ENCODE data around the gene TNRC6A.

TNRC6A gene

DNA sequence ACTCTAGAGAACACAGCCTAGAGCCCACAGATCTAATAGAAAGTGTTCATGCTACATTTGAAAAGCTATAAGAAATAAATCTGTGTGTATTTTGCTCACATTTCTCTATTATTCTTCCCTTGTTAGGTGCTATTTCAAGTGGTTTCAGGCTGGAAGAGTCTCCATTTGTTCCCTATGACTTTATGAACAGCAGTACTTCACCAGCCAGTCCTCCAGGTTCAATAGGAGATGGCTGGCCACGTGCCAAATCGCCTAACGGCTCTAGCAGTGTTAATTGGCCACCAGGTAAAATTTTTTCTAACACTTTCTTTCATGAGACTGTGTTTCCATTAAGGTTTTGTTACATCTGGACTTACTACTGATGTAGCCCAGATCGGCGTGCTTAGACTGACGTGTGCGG is 85.6 kb downstream of the TNRC6A start:
- Histone ChIP-seq H3K18ac (ENCODE audit: low read length) (no peak overlapping the region), H3K9me3 (ENCODE audit: insufficient read depth, low read depth, low read length) (no peaks in the 10 kb centered on the region), H3K79me1 (ENCODE audit: low read length) (no peaks in the 10 kb centered on the region), H3K4me3 (ENCODE audit: low read depth, low read length) (no peak overlapping the region), H2BK12ac (ENCODE audit: low read length) (no peak overlapping the region), H2BK120ac (ENCODE audit: insufficient read depth, low read length, poor library complexity) (no peak overlapping the region), H4K91ac (ENCODE audit: low read depth, low read length) (no peak overlapping the region), H2AFZ (ENCODE audit: insufficient read depth, low read length, poor library complexity) (no peak overlapping the region), H3K4me2 (ENCODE audit: low read length) (no peak overlapping the region), H4K8ac (ENCODE audit: low read depth, low read length) (no peak overlapping the region), H3K9ac (ENCODE audit: low read length) (no peak overlapping the region), H3K23ac (ENCODE audit: low read length) (no peak overlapping the region), H3K79me2 (ENCODE audit: control insufficient read depth, insufficient read depth, low read length, poor library complexity) (no peaks in the 10 kb centered on the region), H3K27ac (ENCODE audit: low read depth, low read length) (no peak overlapping the region), H3K4me1 (ENCODE audit: control insufficient read depth in 1 of 2, insufficient read depth in 2 of 2, low read length in 2 of 2) (no peaks in the 10 kb centered on the region), H3K36me3 (ENCODE audit: control insufficient read depth in 1 of 2, insufficient read depth in 2 of 2, low read length in 2 of 2) (peaks cover 28 to 59% of the 10 kb centered on the region in 2 experiments), H3K27me3 (ENCODE audit: insufficient read depth, low read length) (no peaks in the 10 kb centered on the region), H4K12ac (ENCODE audit: low read depth, low read length) (no peak overlapping the region), H3K4ac (ENCODE audit: low read depth, low read length) (no peak overlapping the region), H3K14ac (ENCODE audit: low read length) (no peak overlapping the region), H2BK5ac (ENCODE audit: low read depth, low read length, poor library complexity) (no peak overlapping the region), H2AK5ac (ENCODE audit: low read length) (no peak overlapping the region)
- DNase-seq: no peak
- WGBS (ENCODE audit: extremely low coverage, insufficient coverage, insufficient read length): no CpG with 5 or more reads among the region's 7 CpGs

DNA sequence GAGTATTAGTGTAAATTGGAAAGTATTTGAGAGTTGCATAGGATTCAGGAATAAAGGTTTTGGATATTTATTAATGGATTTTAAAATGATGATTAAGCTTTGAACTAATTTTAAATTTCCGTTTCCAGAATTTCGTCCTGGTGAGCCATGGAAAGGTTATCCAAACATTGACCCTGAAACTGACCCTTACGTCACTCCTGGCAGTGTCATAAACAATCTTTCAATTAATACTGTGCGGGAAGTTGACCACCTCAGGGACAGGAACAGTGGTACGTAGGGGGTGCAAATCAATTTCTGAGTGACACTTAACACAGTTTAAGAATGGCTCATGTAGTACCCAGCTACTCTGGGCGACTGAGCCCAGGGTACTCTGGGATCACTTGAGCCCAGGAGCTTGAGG is 87.2 kb downstream of the TNRC6A start:
- Histone ChIP-seq H2BK120ac (ENCODE audit: insufficient read depth, low read length, poor library complexity) (no peak overlapping the region), H3K4me3 (ENCODE audit: low read depth, low read length) (no peak overlapping the region), H3K27ac (ENCODE audit: low read depth, low read length) (no peak overlapping the region), H4K8ac (ENCODE audit: low read depth, low read length) (no peak overlapping the region), H2BK5ac (ENCODE audit: low read depth, low read length, poor library complexity) (no peak overlapping the region), H3K4ac (ENCODE audit: low read depth, low read length) (no peak overlapping the region), H3K79me2 (ENCODE audit: control insufficient read depth, insufficient read depth, low read length, poor library complexity) (no peaks in the 10 kb centered on the region), H2BK12ac (ENCODE audit: low read length) (no peak overlapping the region), H3K36me3 (ENCODE audit: control insufficient read depth in 1 of 2, insufficient read depth in 2 of 2, low read length in 2 of 2) (peaks cover 35 to 65% of the 10 kb centered on the region in 2 experiments), H4K12ac (ENCODE audit: low read depth, low read length) (no peak overlapping the region), H3K14ac (ENCODE audit: low read length) (no peak overlapping the region), H3K4me2 (ENCODE audit: low read length) (no peak overlapping the region), H3K27me3 (ENCODE audit: insufficient read depth, low read length) (no peaks in the 10 kb centered on the region), H3K4me1 (ENCODE audit: control insufficient read depth in 1 of 2, insufficient read depth in 2 of 2, low read length in 2 of 2) (peaks cover 0 to 5% of the 10 kb centered on the region in 2 experiments), H3K18ac (ENCODE audit: low read length) (no peak overlapping the region), H3K23ac (ENCODE audit: low read length) (no peak overlapping the region), H3K9ac (ENCODE audit: low read length) (no peak overlapping the region), H2AK5ac (ENCODE audit: low read length) (no peak overlapping the region), H3K9me3 (ENCODE audit: insufficient read depth, low read depth, low read length) (no peaks in the 10 kb centered on the region), H4K91ac (ENCODE audit: low read depth, low read length) (no peak overlapping the region), H3K79me1 (ENCODE audit: low read length) (no peaks in the 10 kb centered on the region), H2AFZ (ENCODE audit: insufficient read depth, low read length, poor library complexity) (no peak overlapping the region)
- WGBS (ENCODE audit: extremely low coverage, insufficient coverage, insufficient read length): no CpG with 5 or more reads among the region's 6 CpGs
- DNase-seq: no peak

DNA sequence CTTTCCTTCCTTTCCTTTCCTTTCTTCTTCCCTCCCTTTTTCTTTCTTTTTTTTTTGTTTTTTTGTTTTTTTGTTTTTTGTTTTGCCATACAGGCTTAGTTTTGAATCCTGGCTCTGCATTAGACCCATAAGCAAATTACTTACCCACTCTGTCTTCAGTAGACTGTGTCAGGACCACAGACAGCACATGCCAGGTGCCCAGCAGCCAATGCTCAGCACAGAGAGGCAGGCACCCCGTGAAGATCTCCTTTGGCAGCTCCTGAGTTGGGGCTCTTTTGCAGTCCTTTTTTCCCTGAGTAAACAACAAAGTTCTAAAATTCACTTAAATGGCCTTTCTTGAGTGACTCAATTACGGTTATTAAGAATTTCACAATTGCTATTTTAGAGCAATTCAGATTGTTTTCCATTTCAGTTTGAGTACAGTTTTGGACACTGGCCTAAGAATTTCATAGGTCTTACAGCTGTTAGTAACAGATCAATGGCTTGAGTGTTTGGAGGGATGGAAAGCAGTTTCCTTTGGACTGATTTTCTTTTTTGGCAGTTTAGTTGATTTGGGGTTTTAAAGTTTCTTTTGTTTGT is 90.1 kb downstream of the TNRC6A start:
- Histone ChIP-seq H2AFZ (ENCODE audit: insufficient read depth, low read length, poor library complexity) (no peak overlapping the region), H3K27me3 (ENCODE audit: insufficient read depth, low read length) (no peaks in the 10 kb centered on the region), H2BK5ac (ENCODE audit: low read depth, low read length, poor library complexity) (no peak overlapping the region), H3K4me1 (ENCODE audit: control insufficient read depth in 1 of 2, insufficient read depth in 2 of 2, low read length in 2 of 2) (peaks cover 0 to 11% of the 10 kb centered on the region in 2 experiments), H3K27ac (ENCODE audit: low read depth, low read length) (no peak overlapping the region), H2AK5ac (ENCODE audit: low read length) (no peak overlapping the region), H2BK120ac (ENCODE audit: insufficient read depth, low read length, poor library complexity) (no peak overlapping the region), H3K4me2 (ENCODE audit: low read length) (no peak overlapping the region), H4K91ac (ENCODE audit: low read depth, low read length) (no peak overlapping the region), H3K18ac (ENCODE audit: low read length) (no peak overlapping the region), H3K4ac (ENCODE audit: low read depth, low read length) (no peak overlapping the region), H3K9ac (ENCODE audit: low read length) (no peak overlapping the region), H4K12ac (ENCODE audit: low read depth, low read length) (no peak overlapping the region), H3K4me3 (ENCODE audit: low read depth, low read length) (no peak overlapping the region), H3K14ac (ENCODE audit: low read length) (no peak overlapping the region), H3K79me1 (ENCODE audit: low read length) (no peaks in the 10 kb centered on the region), H2BK12ac (ENCODE audit: low read length) (no peak overlapping the region), H3K9me3 (ENCODE audit: insufficient read depth, low read depth, low read length) (no peaks in the 10 kb centered on the region), H3K23ac (ENCODE audit: low read length) (no peak overlapping the region), H3K36me3 (ENCODE audit: control insufficient read depth in 1 of 2, insufficient read depth in 2 of 2, low read length in 2 of 2) (peaks cover 51 to 69% of the 10 kb centered on the region in 2 experiments), H3K79me2 (ENCODE audit: control insufficient read depth, insufficient read depth, low read length, poor library complexity) (no peaks in the 10 kb centered on the region), H4K8ac (ENCODE audit: low read depth, low read length) (no peak overlapping the region)
- DNase-seq: no peak
- WGBS (ENCODE audit: extremely low coverage, insufficient coverage, insufficient read length): no CpG with 5 or more reads among the region's 2 CpGs

DNA sequence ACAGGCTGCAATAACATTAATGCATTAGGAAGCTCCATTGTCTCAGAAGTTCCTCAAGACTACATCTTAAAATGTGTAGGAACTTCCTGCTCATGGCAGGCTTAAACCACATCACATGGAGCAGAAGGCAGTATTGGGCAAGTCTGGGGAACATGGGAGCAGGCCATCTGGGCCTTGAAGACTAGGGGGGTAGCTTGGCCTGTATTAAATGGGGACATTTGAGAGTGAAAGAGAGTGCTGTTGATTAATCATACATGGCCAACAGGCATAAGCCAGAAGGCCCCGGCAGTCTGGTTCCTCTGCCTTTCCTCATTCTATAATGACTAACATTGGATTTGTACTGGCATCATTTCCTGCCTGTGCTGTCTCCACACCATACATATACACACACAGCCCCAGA is 91.1 kb downstream of the TNRC6A start:
- H2AFZ ChIP-seq (ENCODE audit: insufficient read depth, low read length, poor library complexity): no peak overlapping the region
- H3K23ac ChIP-seq (ENCODE audit: low read length): no peak overlapping the region
- H3K27ac ChIP-seq (ENCODE audit: low read depth, low read length): no peak overlapping the region
- no peak overlapping the region for H3K9ac ChIP-seq (ENCODE audit: low read length)
- no peaks in the 10 kb centered on the region for H3K79me2 ChIP-seq (ENCODE audit: control insufficient read depth, insufficient read depth, low read length, poor library complexity)
- no peaks in the 10 kb centered on the region for H3K9me3 ChIP-seq (ENCODE audit: insufficient read depth, low read depth, low read length)
- WGBS (ENCODE audit: extremely low coverage, insufficient coverage, insufficient read length): no CpG with 5 or more reads among the region's 1 CpG
- DNase-seq: no peak
- H3K4ac ChIP-seq (ENCODE audit: low read depth, low read length): no peak overlapping the region
- H3K4me2 ChIP-seq (ENCODE audit: low read length): no peak overlapping the region
- H3K79me1 ChIP-seq (ENCODE audit: low read length): no peaks in the 10 kb centered on the region
- peaks cover 46 to 65% of the 10 kb centered on the region in 2 experiments for H3K36me3 ChIP-seq (ENCODE audit: control insufficient read depth in 1 of 2, insufficient read depth in 2 of 2, low read length in 2 of 2)
- H2BK5ac ChIP-seq (ENCODE audit: low read depth, low read length, poor library complexity): no peak overlapping the region
- no peaks in the 10 kb centered on the region for H3K27me3 ChIP-seq (ENCODE audit: insufficient read depth, low read length)
- H4K8ac ChIP-seq (ENCODE audit: low read depth, low read length): no peak overlapping the region
- peaks cover 0 to 11% of the 10 kb centered on the region in 2 experiments for H3K4me1 ChIP-seq (ENCODE audit: control insufficient read depth in 1 of 2, insufficient read depth in 2 of 2, low read length in 2 of 2)
- H4K12ac ChIP-seq (ENCODE audit: low read depth, low read length): no peak overlapping the region
- no peak overlapping the region for H3K18ac ChIP-seq (ENCODE audit: low read length)
- no peak overlapping the region for H2BK12ac ChIP-seq (ENCODE audit: low read length)
- no peak overlapping the region for H3K14ac ChIP-seq (ENCODE audit: low read length)
- H2AK5ac ChIP-seq (ENCODE audit: low read length): no peak overlapping the region
- H2BK120ac ChIP-seq (ENCODE audit: insufficient read depth, low read length, poor library complexity): no peak overlapping the region
- H4K91ac ChIP-seq (ENCODE audit: low read depth, low read length): no peak overlapping the region
- H3K4me3 ChIP-seq (ENCODE audit: low read depth, low read length): no peak overlapping the region

Measured in trophoblast cell (in vitro differentiated cells and primary cell).